Femur (tissue), 1 donor: Measurements from ENCODE around the gene PKD2.
A peak's percentile ranks its signal among the peaks of the same experiment; 100 is the strongest.

Source experiments
- DNase-seq: peaks from one replicate; pipeline ENCODE4 v3.0.0-alpha.2; 2017

The PKD2 gene

GRCh38 chr4:88027611-88028608 lies 20.5 kb downstream of the PKD2 start:
- no peak for DNase-seq

GRCh38 chr4:88028946-88029345 lies 21.5 kb downstream of the PKD2 start:
- no peak for DNase-seq

- DNase-seq, result no peak
These were observed 22.1 kb downstream of the PKD2 start for GRCh38 chr4:88029556-88029955.

GRCh38 chr4:88030565-88031310 lies 23.3 kb downstream of the PKD2 start:
- DNase-seq, result no peak

GRCh38 chr4:88033309-88033708 lies 25.9 kb downstream of the PKD2 start:
- no peak for DNase-seq

GRCh38 chr4:88035292-88035691 lies 27.9 kb downstream of the PKD2 start:
- DNase-seq, result no peak

- no peak for DNase-seq
These were observed 30.0 kb downstream of the PKD2 start for GRCh38 chr4:88037447-88037846.

- no peak for DNase-seq
These were observed 30.5 kb downstream of the PKD2 start for GRCh38 chr4:88037936-88038335.

GRCh38 chr4:88040707-88041106 lies 33.3 kb downstream of the PKD2 start:
- no peak for DNase-seq

GRCh38 chr4:88041626-88042025 lies 34.2 kb downstream of the PKD2 start:
- no peak for DNase-seq

GRCh38 chr4:88043001-88043400 lies 35.6 kb downstream of the PKD2 start:
- no peak for DNase-seq

- DNase-seq, result no peak
These were observed 36.3 kb downstream of the PKD2 start for GRCh38 chr4:88043586-88044340.

GRCh38 chr4:88045021-88045420 lies 37.6 kb downstream of the PKD2 start:
- DNase-seq, result no peak

- no peak for DNase-seq
These were observed 46.8 kb downstream of the PKD2 start for GRCh38 chr4:88054229-88054628.

- peak; percentile 24 for DNase-seq
These were observed 47.5 kb downstream of the PKD2 start for GRCh38 chr4:88054901-88055300.

- no peak for DNase-seq
These were observed 50.9 kb downstream of the PKD2 start for GRCh38 chr4:88058295-88058694.

GRCh38 chr4:88059766-88060165 lies 52.3 kb downstream of the PKD2 start:
- DNase-seq, result no peak

GRCh38 chr4:88060431-88060830 lies 53.0 kb downstream of the PKD2 start:
- no peak for DNase-seq

- DNase-seq, result no peak
These were observed 54.9 kb downstream of the PKD2 start for GRCh38 chr4:88062311-88062710.

GRCh38 chr4:88062843-88063242 lies 55.4 kb downstream of the PKD2 start:
- no peak for DNase-seq

GRCh38 chr4:88063634-88064296 lies 56.3 kb downstream of the PKD2 start:
- DNase-seq, result no peak

- no peak for DNase-seq
These were observed 57.0 kb downstream of the PKD2 start for GRCh38 chr4:88064410-88064809.

GRCh38 chr4:88070031-88070430 lies 62.6 kb downstream of the PKD2 start:
- no peak for DNase-seq
